ENCODE measurements around the gene VDAC1. TPM values are rescaled to one million over a fixed set of nuclear protein-coding genes. Genes with fewer than 3 reads are reported as not detected.

VDAC1 gene
- total RNA-seq, 1 donor from 2014 or later: 501 TPM

GRCh38 chr5:133985540-133986180 lies 19.1 kb downstream of the VDAC1 start:
- Histone ChIP-seq H3K27me3 (ENCODE audit: low read depth) (no peaks in the 10 kb centered on the region), H3K27ac (replicated peaks) (no peak overlapping the region), H3K36me3 (peaks cover 91% of the 10 kb centered on the region), H3K4me1 (peaks cover 37% of the 10 kb centered on the region), H3K9me3 (replicated peaks) (no peaks in the 10 kb centered on the region), H3K4me3 (no peak overlapping the region)
- DNase-seq: no peak
- TF ChIP-seq CTCF (IDR thresholded peaks at IDR 0.05; ENCODE audit: borderline replicate concordance): no peak
- intact Hi-C loops (cut with micrococcal nuclease): no loop called here

GRCh38 chr5:133983674-133984073 lies 21.1 kb downstream of the VDAC1 start:
- Histone ChIP-seq H3K36me3 (peaks cover 74% of the 10 kb centered on the region), H3K4me3 (no peak overlapping the region), H3K9me3 (replicated peaks) (no peaks in the 10 kb centered on the region), H3K4me1 (peaks cover 50% of the 10 kb centered on the region), H3K27ac (replicated peaks) (no peak overlapping the region), H3K27me3 (ENCODE audit: low read depth) (no peaks in the 10 kb centered on the region)
- DNase-seq: no peak
- intact Hi-C loops (cut with micrococcal nuclease): no loop called here
- TF ChIP-seq CTCF (IDR thresholded peaks at IDR 0.05; ENCODE audit: borderline replicate concordance): no peak

GRCh38 chr5:133981714-133982113 lies 23.1 kb downstream of the VDAC1 start:
- intact Hi-C loops (cut with micrococcal nuclease): no loop called here
- Histone ChIP-seq H3K4me1 (peaks cover 69% of the 10 kb centered on the region), H3K27me3 (ENCODE audit: low read depth) (no peaks in the 10 kb centered on the region), H3K4me3 (no peak overlapping the region), H3K27ac (replicated peaks) (no peak overlapping the region), H3K9me3 (replicated peaks) (no peaks in the 10 kb centered on the region), H3K36me3 (peaks cover 68% of the 10 kb centered on the region)
- DNase-seq: no peak
- TF ChIP-seq CTCF (IDR thresholded peaks at IDR 0.05; ENCODE audit: borderline replicate concordance): no peak

GRCh38 chr5:133980652-133981051 lies 24.1 kb downstream of the VDAC1 start:
- intact Hi-C loops (cut with micrococcal nuclease): no loop called here
- TF ChIP-seq CTCF (IDR thresholded peaks at IDR 0.05; ENCODE audit: borderline replicate concordance): no peak
- H3K36me3 ChIP-seq: peaks cover 68% of the 10 kb centered on the region
- H3K27me3 ChIP-seq (ENCODE audit: low read depth): no peaks in the 10 kb centered on the region
- peak overlapping the region; percentile 66 for H3K27ac ChIP-seq (replicated peaks)
- no peak for DNase-seq
- H3K9me3 ChIP-seq (replicated peaks): no peaks in the 10 kb centered on the region
- peaks cover 60% of the 10 kb centered on the region for H3K4me1 ChIP-seq
- H3K4me3 ChIP-seq: no peak overlapping the region

- Histone ChIP-seq H3K27me3 (ENCODE audit: low read depth) (no peaks in the 10 kb centered on the region), H3K27ac (replicated peaks) (peak overlapping the region; percentile 66), H3K36me3 (peaks cover 72% of the 10 kb centered on the region), H3K9me3 (replicated peaks) (no peaks in the 10 kb centered on the region), H3K4me1 (peaks cover 52% of the 10 kb centered on the region), H3K4me3 (peak overlapping the region; percentile 0)
- intact Hi-C loops (cut with micrococcal nuclease): no loop called here
- TF ChIP-seq CTCF (IDR thresholded peaks at IDR 0.05; ENCODE audit: borderline replicate concordance): no peak
- DNase-seq: no peak
Observed at GRCh38 chr5:133978943-133979342, 25.8 kb downstream of the VDAC1 start.
